Measurements from ENCODE around the gene DLGAP1. TPM values are rescaled to one million over a fixed set of nuclear protein-coding genes. Genes with fewer than 3 reads are reported as not detected.

DLGAP1 gene
- total RNA-seq: under 0.01 TPM in 1 of 2 replicates, not detected in the other

DNA sequence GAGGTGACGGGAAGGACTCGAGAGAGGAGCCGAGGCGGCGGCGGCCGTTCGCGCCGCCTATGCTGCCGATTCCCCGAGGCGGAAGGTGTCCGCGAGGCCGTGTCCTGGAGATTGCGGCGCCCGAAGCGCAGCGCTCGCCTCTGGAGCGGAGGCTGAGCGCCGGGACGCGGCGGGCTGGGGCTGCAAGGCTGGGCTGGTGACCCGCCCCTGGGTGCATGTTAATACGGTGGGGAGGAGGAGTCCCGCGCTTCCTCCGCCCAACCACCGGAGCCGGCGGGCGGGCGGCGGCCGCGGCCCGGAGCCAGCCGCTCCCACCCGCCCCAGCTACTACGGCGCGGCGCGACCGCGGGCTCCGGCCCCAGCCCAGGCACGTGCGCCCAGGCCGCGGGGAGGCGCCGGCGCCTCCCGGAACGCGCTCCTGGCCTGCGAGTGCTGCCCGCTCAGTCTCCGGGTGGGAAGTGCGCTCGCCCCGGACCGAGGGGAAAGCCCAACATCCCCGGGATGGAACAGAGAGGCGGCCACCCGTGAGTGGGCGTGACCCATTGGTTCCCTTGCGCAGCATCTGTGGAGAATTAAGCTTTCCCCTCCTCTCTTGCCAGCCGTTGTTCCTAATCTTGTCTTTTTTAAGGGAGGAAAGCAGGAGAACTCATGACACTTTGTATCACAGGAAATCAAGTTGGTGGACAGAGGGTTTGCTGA lies at the start of gene DLGAP1:
DLGAP1 (minus strand) TSS at position 195 of the 699 bp plus-strand sequence.

DNA sequence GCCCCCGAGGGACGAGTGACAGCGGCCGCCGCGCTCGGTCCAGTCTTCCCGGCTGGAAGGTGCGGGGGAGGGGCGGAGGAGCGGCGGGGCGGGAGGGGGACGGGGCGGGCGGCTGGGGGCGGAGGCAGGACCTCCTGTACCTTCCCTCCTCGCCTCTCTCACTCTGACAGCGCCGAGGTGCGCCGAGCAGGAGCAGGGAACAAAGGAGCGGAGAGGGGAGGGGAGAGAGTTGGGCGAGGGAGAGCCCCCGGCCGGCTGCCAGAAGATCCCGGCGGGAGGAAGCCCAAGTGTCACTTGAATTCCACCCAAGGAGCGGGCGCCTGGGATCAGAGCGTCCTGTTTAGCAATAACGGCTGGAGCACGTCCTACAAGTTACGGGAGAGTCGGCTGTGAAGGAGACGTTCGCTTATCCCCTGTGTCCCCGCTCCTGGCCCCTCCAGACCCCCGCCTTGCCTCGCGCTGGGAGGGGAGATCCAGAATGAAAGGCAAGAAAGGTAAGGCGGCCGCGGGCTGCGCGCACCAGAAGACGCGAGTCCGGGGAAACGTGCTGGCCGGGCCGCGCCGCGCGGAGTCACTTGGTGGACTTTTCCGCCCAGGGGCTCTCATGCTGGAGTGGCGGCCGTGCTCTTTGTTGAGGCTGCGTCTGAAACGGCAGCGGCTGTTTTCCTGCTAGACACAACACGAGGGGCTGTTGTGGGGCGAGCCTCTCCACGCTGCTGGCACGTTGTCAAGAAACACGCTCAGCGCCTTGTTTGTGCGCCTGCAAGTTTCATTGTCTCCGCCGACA lies 1004.9 kb downstream of the DLGAP1 start, which contains the start of gene TGIF1:
TGIF1 (plus strand) TSS at position 161 of the 787 bp plus-strand sequence; CDS start at position 479, 318 bp downstream.

Data from nasal cavity respiratory epithelium epithelial cell of viscerocranial mucosa (primary cell).